ENCODE results near the gene C5AR1. TPM values are rescaled to one million over a fixed set of nuclear protein-coding genes. Genes with fewer than 3 reads are reported as not detected.
A peak's percentile ranks its signal among the peaks of the same experiment; 100 is the strongest.
"Not testable (repeated sequence)": the region's sequence is repeated elsewhere in the genome, so short reads cannot be mapped to it uniquely, and the experiment has no call there.

Gene C5AR1
- total RNA-seq (2021) (8.5 and 10.8 TPM in 2 replicates), Bru-seq, nascent RNA (percentile 45 among the genes with signal in this experiment), BruChase-seq, experiment 1, labeled RNA remaining after a 2-hour chase (percentile 52 among the genes with signal in this experiment), BruChase-seq, experiment 2, labeled RNA remaining after a 6-hour chase (percentile 67 among the genes with signal in this experiment)
- long read RNA-seq, partial matches to known transcripts, result 3 of 15 reads
- long read RNA-seq, other reads (novel, unspliced or antisense), result 12 of 15 reads

GRCh38 chr19:47309608-47310007, at the start of gene C5AR1:
Gene C5AR1, plus strand, starts transcription at chr19:47309861. Its CDS starts 35 bp downstream, at chr19:47309896.
- Histone ChIP-seq H3K4me3 (no peak within 1 kb of the TSS), H3K9me2 (ENCODE audit: insufficient read depth) (no peaks in the 10 kb centered on the region), H3K4me1 (replicated peaks; ENCODE audit: insufficient read depth) (peaks cover 33% of the 10 kb centered on the region), H3K27me3 (ENCODE audit: insufficient read depth, low read depth) (no peaks in the 10 kb centered on the region), H3K79me2 (ENCODE audit: low read depth) (no peaks in the 10 kb centered on the region), H3K36me3 (ENCODE audit: low read depth) (no peaks in the 10 kb centered on the region), H3K27ac (peak within 1 kb of the TSS; percentile 35), H3K4me2 (peak within 1 kb of the TSS; percentile 52), H2AFZ (no peak within 1 kb of the TSS), H3K9me3 (ENCODE audit: insufficient read depth, low read depth) (no peaks in the 10 kb centered on the region), H4K20me1 (ENCODE audit: insufficient read depth) (no peaks in the 10 kb centered on the region), H3F3A (ENCODE audit: insufficient read depth, low read depth) (peaks cover 34% of the 10 kb centered on the region; the same call in 1 of the 2 replicates)
- DNase-seq, result no peak
- POLR2A ChIA-PET (ENCODE audit: unreplicated experiment), result interaction anchor here (0.6 kb wide), 1 partner anchor 48 kb away, joined by 7 read pairs; no protein-coding TSS in a partner anchor
- CTCF ChIA-PET, result interaction anchor here (0.6 to 0.7 kb wide), 2 partner anchors 15 to 124 kb away, joined by 4 to 14 read pairs; no protein-coding TSS in a partner anchor
- TF ChIP-seq EZH2 (IDR thresholded peaks at IDR 0.05; ENCODE audit: low read depth), result no peak
- TF ChIP-seq CTCF (conservative IDR thresholded peaks at IDR 0.05), result no peak
- no TSS peak for BruUV-seq (replicated peaks)
- intact Hi-C loops (cut with micrococcal nuclease; ENCODE audit: unreplicated experiment), result loop anchor here (5.0 kb wide), 1 partner anchor 38 kb away; the partner anchor contains the start of gene DHX34

GRCh38 chr19:47260476-47260875, 49.2 kb upstream of the C5AR1 start:
- Histone ChIP-seq H3K4me2 (no peak overlapping the region), H3K36me3 (ENCODE audit: low read depth) (peaks cover 19% of the 10 kb centered on the region; the same call in 1 of the 2 replicates), H3K4me3 (no peak overlapping the region), H3K9me2 (ENCODE audit: insufficient read depth) (no peaks in the 10 kb centered on the region), H3K27ac (no peak overlapping the region), H3K4me1 (replicated peaks; ENCODE audit: insufficient read depth) (peaks cover 11% of the 10 kb centered on the region), H3K9me3 (ENCODE audit: insufficient read depth, low read depth) (no peaks in the 10 kb centered on the region), H2AFZ (no peak overlapping the region), H3K79me2 (ENCODE audit: low read depth) (peaks cover 23% of the 10 kb centered on the region), H3F3A (ENCODE audit: insufficient read depth, low read depth) (peaks cover 24% of the 10 kb centered on the region), H4K20me1 (ENCODE audit: insufficient read depth) (0 out of 2 replicates have a peak, but pooled peaks cover 7% of the 10 kb centered on the region), H3K27me3 (ENCODE audit: insufficient read depth, low read depth) (no peaks in the 10 kb centered on the region)
- DNase-seq, result peak in 1 of 2 experiments; percentile 23
- POLR2A ChIA-PET (ENCODE audit: unreplicated experiment), result interaction anchor here (0.6 kb wide), 1 partner anchor 665 kb away, joined by 16 read pairs; no protein-coding TSS in a partner anchor
- CTCF ChIA-PET, result interaction anchor here (0.5 kb wide), 1 partner anchor 243 kb away, joined by 19 read pairs; no protein-coding TSS in a partner anchor
- TF ChIP-seq CTCF (conservative IDR thresholded peaks at IDR 0.05) (no peak), EZH2 (IDR thresholded peaks at IDR 0.05; ENCODE audit: low read depth) (no peak)
- intact Hi-C loops (cut with micrococcal nuclease; ENCODE audit: unreplicated experiment), result no loop called here
- no TSS peak for BruUV-seq (replicated peaks)

- H3K36me3 ChIP-seq (ENCODE audit: low read depth), result peaks cover 24% of the 10 kb centered on the region; the same call in 1 of the 2 replicates
- H3K4me1 ChIP-seq (replicated peaks; ENCODE audit: insufficient read depth); H3K4me2 ChIP-seq; intact Hi-C loops (cut with micrococcal nuclease; ENCODE audit: unreplicated experiment); H3K27me3 ChIP-seq (ENCODE audit: insufficient read depth, low read depth); H3K4me3 ChIP-seq; H3K27ac ChIP-seq; H4K20me1 ChIP-seq (ENCODE audit: insufficient read depth); H2AFZ ChIP-seq; BruUV-seq (replicated peaks); H3K9me2 ChIP-seq (ENCODE audit: insufficient read depth); H3K9me3 ChIP-seq (ENCODE audit: insufficient read depth, low read depth): not testable (repeated sequence)
- DNase-seq, result peak in 1 of 2 experiments; percentile 12
- ChIA-PET POLR2A (ENCODE audit: unreplicated experiment) (interaction anchor here (0.5 kb wide), 1 partner anchor 12 kb away, joined by 4 read pairs; the partner anchor contains the start of gene INAFM1), CTCF (interaction anchor here (0.6 kb wide), 1 partner anchor 371 kb away, joined by 21 read pairs; no protein-coding TSS in a partner anchor)
- H3F3A ChIP-seq (ENCODE audit: insufficient read depth, low read depth), result peaks cover 17% of the 10 kb centered on the region
- H3K79me2 ChIP-seq (ENCODE audit: low read depth), result peaks cover 17% of the 10 kb centered on the region
Observed at GRCh38 chr19:47261946-47262793, 47.5 kb upstream of the C5AR1 start.

All from PC-9 (cell line).